Liver (tissue), 9 donors: ENCODE data around the gene DIPK1C. TPM values are rescaled to one million over a fixed set of nuclear protein-coding genes. Genes with fewer than 3 reads are reported as not detected.

ENCODE experiments used
- DNase-seq: peaks from one replicate; pipeline ENCODE4 v3.0.0-alpha.2; 2017; ENCODE audit warnings: low spot score
- H3K27ac ChIP-seq, 2 donors: one replicate each; pipeline ENCODE4 v1.7.0; 2013; ENCODE audit warnings: inconsistent platforms in 2 of 2, low read length in 2 of 2, control low read depth in 1 of 2, low read depth in 1 of 2, mild to moderate bottlenecking in 1 of 2
- H3K27me3 ChIP-seq, 4 donors: one replicate each; pipeline versions ENCODE4 v1.6.1 to v1.7.0; 2013; ENCODE audit warnings: low read length in 3 of 4, inconsistent platforms in 1 of 4, mild to moderate bottlenecking in 1 of 4, moderate library complexity in 1 of 4; ENCODE audit not compliant: control insufficient read depth in 4 of 4, insufficient read depth in 4 of 4
- H3K36me3 ChIP-seq, 4 donors: one replicate each; pipeline versions ENCODE4 v1.6.1 to v1.7.0; 2013; ENCODE audit warnings: low read length in 3 of 4, mild to moderate bottlenecking in 3 of 4, low read depth in 1 of 4, moderate library complexity in 1 of 4; ENCODE audit not compliant: control insufficient read depth in 4 of 4, insufficient read depth in 3 of 4
- H3K4me1 ChIP-seq, 4 donors: one replicate each; pipeline versions ENCODE4 v1.6.1 to v1.7.0; 2013; ENCODE audit warnings: low read length in 3 of 4, mild to moderate bottlenecking in 3 of 4, moderate library complexity in 1 of 4; ENCODE audit not compliant: control insufficient read depth in 4 of 4, insufficient read depth in 4 of 4
- H3K4me3 ChIP-seq, 3 donors: one replicate each; pipeline versions ENCODE4 v1.6.1 to v1.7.0; 2013; ENCODE audit warnings: low read length in 3 of 3, control low read depth in 1 of 3, low read depth in 1 of 3, mild to moderate bottlenecking in 1 of 3
- H3K9ac ChIP-seq, 2 donors: one replicate each; pipeline ENCODE4 v1.7.0; 2013; ENCODE audit warnings: low read length in 2 of 2, mild to moderate bottlenecking in 2 of 2, moderate library complexity in 2 of 2, control low read depth in 1 of 2, low read depth in 1 of 2
- H3K9me3 ChIP-seq, 4 donors: one replicate each; pipeline versions ENCODE4 v1.6.1 to v1.7.0; 2013; ENCODE audit warnings: low read length in 3 of 4; ENCODE audit not compliant: control insufficient read depth in 4 of 4
- EGR1 ChIP-seq, 2 donors: IDR thresholded peaks; 2 replicates each; pipeline ENCODE4 v1.6.1; 2016 to 2018; ENCODE audit warnings: antibody characterized with exemption in 2 of 2, low read depth in 2 of 2
- FOXA1 ChIP-seq: IDR thresholded peaks from 2 replicates; pipeline ENCODE4 v1.6.1; 2016; ENCODE audit warnings: antibody characterized with exemption
- FOXA2 ChIP-seq: IDR thresholded peaks from 2 replicates; pipeline ENCODE4 v1.6.1; 2016; ENCODE audit warnings: antibody characterized with exemption
- GABPA ChIP-seq, 2 donors: IDR thresholded peaks in 1 of 2; conservative IDR thresholded peaks in 1 of 2; 2 replicates each; pipeline ENCODE4 v1.6.1; 2016; ENCODE audit warnings: antibody characterized with exemption in 2 of 2, mild to moderate bottlenecking in 1 of 2, moderate library complexity in 1 of 2
- HNF4A ChIP-seq, 2 donors: conservative IDR thresholded peaks; 2 replicates each; pipeline ENCODE4 v1.6.1; 2016; ENCODE audit warnings: antibody characterized with exemption in 2 of 2, mild to moderate bottlenecking in 2 of 2
- HNF4G ChIP-seq: IDR thresholded peaks from 2 replicates; pipeline ENCODE4 v1.6.1; 2016; ENCODE audit warnings: antibody characterized with exemption
- JUND ChIP-seq, 2 donors: IDR thresholded peaks; 2 replicates each; pipeline ENCODE4 v1.6.1; 2016; ENCODE audit warnings: antibody characterized with exemption in 2 of 2
- NR2F2 ChIP-seq: IDR thresholded peaks from 2 replicates; pipeline ENCODE4 v1.6.1; 2016; ENCODE audit warnings: antibody characterized with exemption
- RAD21 ChIP-seq, 2 donors: IDR thresholded peaks; 2 replicates each; pipeline ENCODE4 v1.6.1; 2016; ENCODE audit warnings: antibody characterized with exemption in 2 of 2, mild to moderate bottlenecking in 2 of 2
- RXRA ChIP-seq, 2 donors: IDR thresholded peaks; 2 replicates each; pipeline ENCODE4 v1.6.1; 2017 to 2018; ENCODE audit warnings: antibody characterized with exemption in 2 of 2, mild to moderate bottlenecking in 1 of 2
- SP1 ChIP-seq: IDR thresholded peaks from 2 replicates; pipeline ENCODE4 v1.6.1; 2018; ENCODE audit warnings: antibody characterized with exemption, mild to moderate bottlenecking
- YY1 ChIP-seq: IDR thresholded peaks from 2 replicates; pipeline ENCODE4 v1.6.1; 2016; ENCODE audit warnings: antibody characterized with exemption, mild to moderate bottlenecking
- WGBS: extraction: QIAGEN DNeasy Blood & Tissue Kit; methylation state at CpG from one replicate; pipeline ENCODE4 v1.1.7; 2013; 5-methylcytosine and 5-hydroxymethylcytosine counted together
- polyA plus RNA-seq, 2 donors: library from polyadenylated mRNA; stranded (reverse) in 1 of 2; unstranded in 1 of 2; fragments of 200-250 nt in 1 of 2; fragments of >200 nt in 1 of 2; fragmentation: Nextera tagmentation in 1 of 2; extraction: Ambion mirVana in 1 of 2; gene quantifications; one replicate each; pipeline versions ENCODE4 v1.2.1 to v1.2.3, GENCODE V29; 2013 to 2015
- total RNA-seq, 2 donors: library from RNA; depleted of rRNA; stranded (reverse); fragments of >200 nt; gene quantifications; one replicate each; pipeline ENCODE4 v1.2.3, GENCODE V29; 2014
- TF ChIP-seq, protein P1 (sequence below): IDR thresholded peaks from 2 replicates; pipeline ENCODE4 v1.6.1; 2016; ENCODE audit warnings: antibody characterized with exemption
- TF ChIP-seq, protein P2 (sequence below): IDR thresholded peaks from 2 replicates; pipeline ENCODE4 v1.6.1; 2016; ENCODE audit warnings: antibody characterized with exemption, mild to moderate bottlenecking
- TF ChIP-seq, protein P3 (sequence below): IDR thresholded peaks from 2 replicates; pipeline ENCODE4 v1.6.1; 2016; ENCODE audit warnings: antibody characterized with exemption
- TF ChIP-seq, protein P4 (sequence below): fragments of 150-350 bp; IDR thresholded peaks from 2 replicates; pipeline ENCODE4 v1.5.1; 2017; ENCODE audit warnings: improper control_type of control experiment, low read depth, low read length; ENCODE audit not compliant: missing input control
- TF ChIP-seq, protein P5 (sequence below): IDR thresholded peaks from 2 replicates; pipeline ENCODE4 v1.6.1; 2016; ENCODE audit warnings: antibody characterized with exemption
- donor health status: healthy.
- donor health status: healthy.
- donor health status: healthy.
- donor health status: healthy.
- donor health status: healthy.

Gene DIPK1C
- total and polyA plus RNA-seq, 4 donors: 0.06 to 0.19 (median 0.08) TPM; not detected in 1

DNA sequence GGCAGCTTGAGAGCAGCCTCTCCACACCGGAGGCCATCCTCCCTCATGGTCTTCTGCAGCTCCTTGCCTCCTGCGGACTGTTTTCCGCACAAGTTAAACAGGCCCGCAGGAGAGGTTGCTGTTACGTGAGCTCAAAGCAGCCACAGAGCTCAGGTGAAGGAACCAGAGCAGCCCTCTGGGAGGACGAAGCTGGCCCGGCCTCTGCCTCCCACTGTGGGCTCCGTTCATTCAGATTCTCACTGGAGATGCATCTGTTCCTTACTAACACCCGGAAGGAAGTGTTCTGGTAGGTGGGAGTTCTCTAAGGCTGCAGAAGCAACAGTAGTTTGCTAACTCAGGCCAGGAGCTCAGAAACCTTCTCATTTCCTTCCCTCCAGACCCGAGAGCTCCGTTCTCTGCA lies 10.9 kb downstream of the DIPK1C start (continued):
- TF ChIP-seq, protein P1, sequence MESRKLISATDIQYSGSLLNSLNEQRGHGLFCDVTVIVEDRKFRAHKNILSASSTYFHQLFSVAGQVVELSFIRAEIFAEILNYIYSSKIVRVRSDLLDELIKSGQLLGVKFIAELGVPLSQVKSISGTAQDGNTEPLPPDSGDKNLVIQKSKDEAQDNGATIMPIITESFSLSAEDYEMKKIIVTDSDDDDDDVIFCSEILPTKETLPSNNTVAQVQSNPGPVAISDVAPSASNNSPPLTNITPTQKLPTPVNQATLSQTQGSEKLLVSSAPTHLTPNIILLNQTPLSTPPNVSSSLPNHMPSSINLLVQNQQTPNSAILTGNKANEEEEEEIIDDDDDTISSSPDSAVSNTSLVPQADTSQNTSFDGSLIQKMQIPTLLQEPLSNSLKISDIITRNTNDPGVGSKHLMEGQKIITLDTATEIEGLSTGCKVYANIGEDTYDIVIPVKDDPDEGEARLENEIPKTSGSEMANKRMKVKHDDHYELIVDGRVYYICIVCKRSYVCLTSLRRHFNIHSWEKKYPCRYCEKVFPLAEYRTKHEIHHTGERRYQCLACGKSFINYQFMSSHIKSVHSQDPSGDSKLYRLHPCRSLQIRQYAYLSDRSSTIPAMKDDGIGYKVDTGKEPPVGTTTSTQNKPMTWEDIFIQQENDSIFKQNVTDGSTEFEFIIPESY: no peak
- TF ChIP-seq FOXA1 (no peak), GABPA (IDR thresholded peaks at IDR 0.05 in 1 of 2, conservative IDR thresholded peaks at IDR 0.05 in 1 of 2) (no peak), FOXA2 (no peak)

GRCh38 chr18:74445585-74445984 lies 11.5 kb downstream of the DIPK1C start:
- Histone ChIP-seq H3K9me3 (no peaks in the 10 kb centered on the region), H3K4me3 (no peak overlapping the region), H3K27ac (no peak overlapping the region), H3K9ac (no peak overlapping the region), H3K4me1 (peaks cover 0 to 6% (median 0%) of the 10 kb centered on the region in 4 donors), H3K36me3 (no peaks in the 10 kb centered on the region), H3K27me3 (no peaks in the 10 kb centered on the region)
- no peak for DNase-seq
- 89% methylated on average over 14 of the region's 14 CpGs for WGBS
- TF ChIP-seq HNF4G (no peak), JUND (IDR thresholded peaks at IDR 0.05) (no peak), RXRA (IDR thresholded peaks at IDR 0.05) (no peak), NR2F2 (no peak), FOXA2 (no peak), GABPA (IDR thresholded peaks at IDR 0.05 in 1 of 2, conservative IDR thresholded peaks at IDR 0.05 in 1 of 2) (no peak), YY1 (no peak), RAD21 (IDR thresholded peaks at IDR 0.05) (no peak), HNF4A (conservative IDR thresholded peaks at IDR 0.05) (no peak), SP1 (no peak)
- TF ChIP-seq, protein P2, sequence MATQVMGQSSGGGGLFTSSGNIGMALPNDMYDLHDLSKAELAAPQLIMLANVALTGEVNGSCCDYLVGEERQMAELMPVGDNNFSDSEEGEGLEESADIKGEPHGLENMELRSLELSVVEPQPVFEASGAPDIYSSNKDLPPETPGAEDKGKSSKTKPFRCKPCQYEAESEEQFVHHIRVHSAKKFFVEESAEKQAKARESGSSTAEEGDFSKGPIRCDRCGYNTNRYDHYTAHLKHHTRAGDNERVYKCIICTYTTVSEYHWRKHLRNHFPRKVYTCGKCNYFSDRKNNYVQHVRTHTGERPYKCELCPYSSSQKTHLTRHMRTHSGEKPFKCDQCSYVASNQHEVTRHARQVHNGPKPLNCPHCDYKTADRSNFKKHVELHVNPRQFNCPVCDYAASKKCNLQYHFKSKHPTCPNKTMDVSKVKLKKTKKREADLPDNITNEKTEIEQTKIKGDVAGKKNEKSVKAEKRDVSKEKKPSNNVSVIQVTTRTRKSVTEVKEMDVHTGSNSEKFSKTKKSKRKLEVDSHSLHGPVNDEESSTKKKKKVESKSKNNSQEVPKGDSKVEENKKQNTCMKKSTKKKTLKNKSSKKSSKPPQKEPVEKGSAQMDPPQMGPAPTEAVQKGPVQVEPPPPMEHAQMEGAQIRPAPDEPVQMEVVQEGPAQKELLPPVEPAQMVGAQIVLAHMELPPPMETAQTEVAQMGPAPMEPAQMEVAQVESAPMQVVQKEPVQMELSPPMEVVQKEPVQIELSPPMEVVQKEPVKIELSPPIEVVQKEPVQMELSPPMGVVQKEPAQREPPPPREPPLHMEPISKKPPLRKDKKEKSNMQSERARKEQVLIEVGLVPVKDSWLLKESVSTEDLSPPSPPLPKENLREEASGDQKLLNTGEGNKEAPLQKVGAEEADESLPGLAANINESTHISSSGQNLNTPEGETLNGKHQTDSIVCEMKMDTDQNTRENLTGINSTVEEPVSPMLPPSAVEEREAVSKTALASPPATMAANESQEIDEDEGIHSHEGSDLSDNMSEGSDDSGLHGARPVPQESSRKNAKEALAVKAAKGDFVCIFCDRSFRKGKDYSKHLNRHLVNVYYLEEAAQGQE: no peak
- TF ChIP-seq, protein P3, sequence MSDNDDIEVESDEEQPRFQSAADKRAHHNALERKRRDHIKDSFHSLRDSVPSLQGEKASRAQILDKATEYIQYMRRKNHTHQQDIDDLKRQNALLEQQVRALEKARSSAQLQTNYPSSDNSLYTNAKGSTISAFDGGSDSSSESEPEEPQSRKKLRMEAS: no peak

- no peaks in the 10 kb centered on the region for H3K36me3 ChIP-seq
- 73% methylated on average over 3 of the region's 3 CpGs for WGBS
- H3K4me1 ChIP-seq: peaks cover 0 to 6% (median 0%) of the 10 kb centered on the region in 4 donors
- H3K27me3 ChIP-seq: no peaks in the 10 kb centered on the region
- TF ChIP-seq NR2F2 (no peak), FOXA1 (no peak), YY1 (no peak), JUND (IDR thresholded peaks at IDR 0.05) (no peak), GABPA (IDR thresholded peaks at IDR 0.05 in 1 of 2, conservative IDR thresholded peaks at IDR 0.05 in 1 of 2) (no peak), EGR1 (IDR thresholded peaks at IDR 0.05; ENCODE audit: low read depth in 2 of 2) (no peak)
- TF ChIP-seq, protein P4, sequence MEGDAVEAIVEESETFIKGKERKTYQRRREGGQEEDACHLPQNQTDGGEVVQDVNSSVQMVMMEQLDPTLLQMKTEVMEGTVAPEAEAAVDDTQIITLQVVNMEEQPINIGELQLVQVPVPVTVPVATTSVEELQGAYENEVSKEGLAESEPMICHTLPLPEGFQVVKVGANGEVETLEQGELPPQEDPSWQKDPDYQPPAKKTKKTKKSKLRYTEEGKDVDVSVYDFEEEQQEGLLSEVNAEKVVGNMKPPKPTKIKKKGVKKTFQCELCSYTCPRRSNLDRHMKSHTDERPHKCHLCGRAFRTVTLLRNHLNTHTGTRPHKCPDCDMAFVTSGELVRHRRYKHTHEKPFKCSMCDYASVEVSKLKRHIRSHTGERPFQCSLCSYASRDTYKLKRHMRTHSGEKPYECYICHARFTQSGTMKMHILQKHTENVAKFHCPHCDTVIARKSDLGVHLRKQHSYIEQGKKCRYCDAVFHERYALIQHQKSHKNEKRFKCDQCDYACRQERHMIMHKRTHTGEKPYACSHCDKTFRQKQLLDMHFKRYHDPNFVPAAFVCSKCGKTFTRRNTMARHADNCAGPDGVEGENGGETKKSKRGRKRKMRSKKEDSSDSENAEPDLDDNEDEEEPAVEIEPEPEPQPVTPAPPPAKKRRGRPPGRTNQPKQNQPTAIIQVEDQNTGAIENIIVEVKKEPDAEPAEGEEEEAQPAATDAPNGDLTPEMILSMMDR: no peak
- TF ChIP-seq, protein P5, sequence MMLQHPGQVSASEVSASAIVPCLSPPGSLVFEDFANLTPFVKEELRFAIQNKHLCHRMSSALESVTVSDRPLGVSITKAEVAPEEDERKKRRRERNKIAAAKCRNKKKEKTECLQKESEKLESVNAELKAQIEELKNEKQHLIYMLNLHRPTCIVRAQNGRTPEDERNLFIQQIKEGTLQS: no peak
- TF ChIP-seq, protein P1: no peak
- TF ChIP-seq, protein P2: no peak
- no peak overlapping the region for H3K9ac ChIP-seq
- H3K9me3 ChIP-seq: no peaks in the 10 kb centered on the region
- H3K4me3 ChIP-seq: no peak overlapping the region
- H3K27ac ChIP-seq: no peak overlapping the region
- DNase-seq: no peak
Observed at GRCh38 chr18:74444104-74444503, 13.0 kb downstream of the DIPK1C start.
